MM.1S (cell line): ENCODE results near the gene IL13.

ENCODE experiments used
- CTCF ChIP-seq: fragments of 300-600 bp; sonication (generic); IDR thresholded peaks from 2 replicates; pipeline ENCODE4 v1.5.1; 2016; ENCODE audit warnings: antibody characterized with exemption, low read length, mixed read lengths
- EZH2 ChIP-seq: fragments of 300-600 bp; sonication (generic); optimal IDR thresholded peaks from 2 replicates; pipeline ENCODE3; 2017; ENCODE audit warnings: low read depth, mild to moderate bottlenecking, antibody characterized with exemption, low read length, mixed read lengths
- EZH2phosphoT487 ChIP-seq: fragments of 300-600 bp; sonication (generic); IDR thresholded peaks from 2 replicates; pipeline ENCODE4 v1.6.1; 2018; ENCODE audit warnings: antibody characterized with exemption, low read length

DNA sequence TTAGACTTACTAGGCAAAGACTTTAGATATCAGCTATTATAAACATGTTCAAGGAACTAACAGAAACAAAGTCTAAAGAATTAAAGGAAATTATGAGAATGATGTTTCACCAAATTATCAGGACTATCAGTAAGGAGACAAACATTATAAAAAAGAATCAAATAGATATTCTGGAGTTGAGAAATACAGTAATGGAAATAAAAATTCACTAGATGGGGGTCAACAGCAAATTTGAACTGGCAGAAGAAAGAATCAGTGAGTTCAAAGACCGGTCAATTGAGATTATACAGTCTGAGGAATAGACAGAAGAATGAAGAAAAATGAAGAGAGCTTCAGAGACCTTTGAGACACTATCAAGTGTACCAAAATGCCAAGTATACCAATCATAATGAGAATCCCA is 9.6 kb upstream of the IL13 start:
- no peak for TF ChIP-seq CTCF
- TF ChIP-seq EZH2 = no peak
- no peak for TF ChIP-seq EZH2phosphoT487
